GM12873 (cell line): ENCODE results near the gene VDAC2.

Source experiments
- CTCF ChIP-seq: IDR thresholded peaks from 2 replicates; pipeline ENCODE4 v1.5.1; 2012; ENCODE audit warnings: low read depth, mild to moderate bottlenecking, moderate library complexity, low read length, control low read depth; ENCODE audit not compliant: insufficient read depth; ENCODE audit errors: missing control alignments

Gene VDAC2

GRCh38 chr10:75191821-75192568 lies 18.6 kb upstream of the VDAC2 start:
- no peak for TF ChIP-seq CTCF

GRCh38 chr10:75195035-75195763 lies 15.4 kb upstream of the VDAC2 start:
- TF ChIP-seq CTCF = no peak

GRCh38 chr10:75197066-75197465 lies 13.5 kb upstream of the VDAC2 start:
- no peak for TF ChIP-seq CTCF

- no peak for TF ChIP-seq CTCF
Measured at GRCh38 chr10:75197906-75198305, 12.7 kb upstream of the VDAC2 start.

- TF ChIP-seq CTCF = no peak
Measured at GRCh38 chr10:75201793-75202307, 8.7 kb upstream of the VDAC2 start.

- no peak for TF ChIP-seq CTCF
Measured at GRCh38 chr10:75202321-75203045, 8.1 kb upstream of the VDAC2 start.

GRCh38 chr10:75203724-75204123 lies 6.9 kb upstream of the VDAC2 start:
- no peak for TF ChIP-seq CTCF
